ENCODE data around the gene TOMT. TPM values are rescaled to one million over a fixed set of nuclear protein-coding genes. Genes with fewer than 3 reads are reported as not detected.

Gene TOMT
- total and polyA plus RNA-seq, 2 donors (not counting 1 experiment from before 2014, with no cell fraction given), result not detected

- Mint-ChIP-seq H3K4me3 (no peak overlapping the region), H3K27me3 (no peaks in the 10 kb centered on the region), H3K9me3 (ENCODE audit: insufficient read depth) (no peaks in the 10 kb centered on the region), H3K27ac (no peak overlapping the region), H3K4me1 (peaks cover 13% of the 10 kb centered on the region)
- Histone ChIP-seq H3K4me1 (ENCODE audit: control insufficient read depth in 2 of 2, insufficient read depth in 2 of 2, low read length in 2 of 2) (peaks cover 5 to 18% of the 10 kb centered on the region in 2 donors), H3K27ac (ENCODE audit: low read length in 2 of 2) (no peak overlapping the region), H3K4me2 (replicated peaks; ENCODE audit: low read depth, low read length, poor library complexity, severe bottlenecking) (no peak overlapping the region), H3K4me3 (ENCODE audit: control extremely low read depth in 1 of 5, extremely low read depth in 1 of 5, insufficient read depth in 1 of 5, low read depth in 2 of 5, low read length in 4 of 5) (no peak overlapping the region), H3K36me3 (replicated peaks in 1 of 2; ENCODE audit: control extremely low read depth in 1 of 2, control insufficient read depth in 1 of 2, extremely low read depth in 1 of 2, insufficient read depth in 2 of 2, low read length in 1 of 2) (peaks cover 0 to 21% of the 10 kb centered on the region in 2 experiments), H3K79me2 (ENCODE audit: control insufficient read depth, insufficient read depth, low read length) (no peaks in the 10 kb centered on the region), H3K9me3 (ENCODE audit: control extremely low read depth in 1 of 3, control insufficient read depth in 2 of 3, insufficient read depth in 1 of 3, low read length in 2 of 3) (no peaks in the 10 kb centered on the region), H2AFZ (ENCODE audit: insufficient read depth, low read depth, low read length, poor library complexity, severe bottlenecking) (no peak overlapping the region), H3K27me3 (replicated peaks in 1 of 4; ENCODE audit: control extremely low read depth in 1 of 4, control insufficient read depth in 3 of 4, insufficient read depth in 4 of 4, low read length in 3 of 4) (no peaks in the 10 kb centered on the region), H4K20me1 (ENCODE audit: control insufficient read depth, insufficient read depth, low read length, poor library complexity, severe bottlenecking) (no peaks in the 10 kb centered on the region), H3K9ac (ENCODE audit: low read length) (no peak overlapping the region)
- no peak for ATAC-seq (ENCODE audit: low read depth)
- CTCF ChIA-PET, result interaction anchor here (1.1 to 4.6 kb wide), 4 partner anchors 9 to 345 kb away, joined by 3 to 49 read pairs (median 4); no protein-coding TSS in a partner anchor
- no peak for TF ChIP-seq CTCF (IDR thresholded peaks at IDR 0.05)
- TF ChIP-seq EZH2 (IDR thresholded peaks at IDR 0.05; ENCODE audit: borderline replicate concordance, insufficient read depth, low read depth, low read length, poor library complexity, severe bottlenecking), result no peak
- POLR2A ChIA-PET, result interaction anchor here (0.7 kb wide), 1 partner anchor 46 kb away, joined by 4 read pairs; no protein-coding TSS in a partner anchor
- intact Hi-C loops (cut with micrococcal nuclease), result no loop called here
- no CpG with 5 or more reads among the region's 3 CpGs for WGBS (ENCODE audit: insufficient coverage)
- DNase-seq, result no peak
Measured at GRCh38 chr11:72085621-72086351, 19.9 kb upstream of the TOMT start.
